Measurements from ENCODE around the gene MED13L.

GRCh38 chr12:116019415-116019814, 258.1 kb downstream of the MED13L start:
- TF ChIP-seq CTCF (optimal IDR thresholded peaks at IDR 0.05 in 1 of 3, IDR thresholded peaks at IDR 0.05 in 1 of 3, conservative IDR thresholded peaks at IDR 0.05 in 1 of 3; ENCODE audit: extremely low read depth in 1 of 3, insufficient read depth in 2 of 3, low read length in 3 of 3) = no peak
- no peak for TF ChIP-seq EZH2 (IDR thresholded peaks at IDR 0.05; ENCODE audit: low read length)

Measured in keratinocyte (primary cell).